IMR-90 (cell line): ENCODE measurements around the gene FBXL19. TPM values are rescaled to one million over a fixed set of nuclear protein-coding genes. Genes with fewer than 3 reads are reported as not detected.

ENCODE experiments used
- ATAC-seq: fragments of 200-7000 bp; cut with Tn5 transposase; 2 replicates; pipeline ENCODE4 v1.9.1; 2020; ENCODE audit warnings: low read depth, mild to moderate bottlenecking, moderate library complexity
- BruUV-seq: library from RNA; stranded (reverse); fragments of 400-500 nt; replicated peaks from 2 replicates; lab custom pipeline; 2021; lab: Mats Ljungman, UMichigan
- CTCF ChIA-PET: fragments of 300-600 bp; formaldehyde crosslinking; extraction: SDS; loops from one replicate; lab custom pipeline; 2021; ENCODE audit warnings: antibody characterized with exemption; lab: Yijun Ruan, JAX
- POLR2A ChIA-PET: fragments of 300-600 bp; sonication (Branson Sonifier 250); formaldehyde crosslinking; loops from one replicate; lab custom pipeline; 2022; ENCODE audit warnings: antibody characterized with exemption; ENCODE audit not compliant: unreplicated experiment; lab: Charles Lee
- DNase-seq: peaks from one replicate; pipeline ENCODE4 v3.0.0; 2013
- H2AFZ ChIP-seq: replicated peaks from 2 replicates; pipeline ENCODE3; 2013; ENCODE audit warnings: low read length, mild to moderate bottlenecking; ENCODE audit not compliant: poor library complexity
- H2AK5ac ChIP-seq: 2 replicates; pipeline ENCODE4 v1.6.1; 2013; ENCODE audit warnings: low read depth, low read length, inconsistent platforms
- H2AK9ac ChIP-seq: replicated peaks from 2 replicates; pipeline ENCODE3; 2013; ENCODE audit warnings: mild to moderate bottlenecking, low read depth, low read length, moderate library complexity; ENCODE audit not compliant: poor library complexity
- H2BK120ac ChIP-seq: 2 replicates; pipeline ENCODE4 v1.6.1; 2013; ENCODE audit warnings: low read depth, low read length, inconsistent platforms
- H2BK15ac ChIP-seq: 3 replicates; pipeline ENCODE4 v1.6.1; 2013; ENCODE audit warnings: low read depth, low read length, inconsistent platforms
- H2BK20ac ChIP-seq: 2 replicates; pipeline ENCODE4 v1.6.1; 2013; ENCODE audit warnings: low read depth, mild to moderate bottlenecking, inconsistent platforms, low read length, moderate library complexity
- H2BK5ac ChIP-seq: 2 replicates; pipeline ENCODE4 v1.6.1; 2013; ENCODE audit warnings: mild to moderate bottlenecking, low read depth, low read length, inconsistent platforms; ENCODE audit not compliant: poor library complexity, severe bottlenecking
- H3K14ac ChIP-seq: replicated peaks from 2 replicates; pipeline ENCODE4 v1.6.1; 2013; ENCODE audit warnings: low read depth, low read length, inconsistent platforms
- H3K18ac ChIP-seq: 2 replicates; pipeline ENCODE4 v1.6.1; 2013; ENCODE audit warnings: low read depth, low read length, control low read depth
- H3K23ac ChIP-seq: 2 replicates; pipeline ENCODE4 v1.6.1; 2013; ENCODE audit warnings: low read depth, low read length, inconsistent platforms
- H3K27ac ChIP-seq: 2 replicates; pipeline ENCODE4 v1.5.1; 2013; ENCODE audit warnings: mild to moderate bottlenecking, control low read depth, low read length; ENCODE audit not compliant: insufficient read depth
- H3K27me3 ChIP-seq: 2 replicates; pipeline ENCODE4 v1.6.1; 2013; ENCODE audit warnings: low read length; ENCODE audit not compliant: control insufficient read depth, insufficient read depth
- H3K36me3 ChIP-seq: 2 replicates; pipeline ENCODE4 v1.6.1; 2013; ENCODE audit warnings: low read length, mixed read lengths; ENCODE audit not compliant: control insufficient read depth, insufficient read depth
- H3K4ac ChIP-seq: 2 replicates; pipeline ENCODE4 v1.6.1; 2013; ENCODE audit warnings: low read depth, low read length, inconsistent platforms
- H3K4me1 ChIP-seq: 2 replicates; pipeline ENCODE4 v1.6.1; 2013; ENCODE audit warnings: low read length, mixed read lengths; ENCODE audit not compliant: control insufficient read depth, insufficient read depth
- H3K4me2 ChIP-seq: 2 replicates; pipeline ENCODE4 v1.6.1; 2013; ENCODE audit warnings: low read depth, mild to moderate bottlenecking, control low read depth, low read length, moderate library complexity
- H3K4me3 ChIP-seq: 2 replicates; pipeline ENCODE4 v1.5.1; 2013; ENCODE audit warnings: low read depth, mild to moderate bottlenecking, control low read depth, low read length, moderate library complexity; ENCODE audit not compliant: insufficient read depth
- H3K56ac ChIP-seq: 2 replicates; pipeline ENCODE4 v1.6.1; 2013; ENCODE audit warnings: low read length, inconsistent platforms; ENCODE audit not compliant: insufficient read depth; ENCODE audit errors: extremely low read depth
- H3K79me1 ChIP-seq, 2 experiments: 2 replicates each; pipeline ENCODE4 v1.6.1; 2013; ENCODE audit warnings: low read length in 2 of 2, inconsistent platforms in 1 of 2, low read depth in 1 of 2
- H3K9ac ChIP-seq: 2 replicates; pipeline ENCODE4 v1.6.1; 2013; ENCODE audit warnings: low read depth, low read length, control low read depth
- H3K9me1 ChIP-seq: 2 replicates; pipeline ENCODE4 v1.6.1; 2013; ENCODE audit warnings: low read length, inconsistent platforms; ENCODE audit not compliant: insufficient read depth
- H3K9me3 ChIP-seq: 2 replicates; pipeline ENCODE4 v1.6.1; 2013; ENCODE audit warnings: low read length; ENCODE audit not compliant: control insufficient read depth, insufficient read depth
- H4K20me1 ChIP-seq: 2 replicates; pipeline ENCODE4 v1.6.1; 2013; ENCODE audit warnings: low read length, inconsistent platforms; ENCODE audit not compliant: insufficient read depth
- H4K5ac ChIP-seq: 2 replicates; pipeline ENCODE4 v1.6.1; 2013; ENCODE audit warnings: mild to moderate bottlenecking, low read depth, low read length, control low read depth
- H4K8ac ChIP-seq, 2 experiments: 2 replicates each; pipeline ENCODE4 v1.6.1; 2013; ENCODE audit warnings: low read depth in 2 of 2, low read length in 2 of 2, control low read depth in 1 of 2, inconsistent platforms in 1 of 2
- H4K91ac ChIP-seq: 2 replicates; pipeline ENCODE4 v1.6.1; 2013; ENCODE audit warnings: low read depth, low read length, inconsistent platforms; ENCODE audit not compliant: insufficient read depth
- CEBPB ChIP-seq: IDR thresholded peaks from 2 replicates; pipeline ENCODE4 v1.6.1; 2012; ENCODE audit warnings: low read depth, low read length, improper control_type of control experiment
- CHD1 ChIP-seq: IDR thresholded peaks from 2 replicates; pipeline ENCODE4 v1.6.1; 2012; ENCODE audit warnings: low read depth, low read length, improper control_type of control experiment
- FOS ChIP-seq: fragments of 150-350 bp; IDR thresholded peaks from 2 replicates; pipeline ENCODE4 v1.6.1; 2016; ENCODE audit warnings: low read depth, low read length
- NFE2L2 ChIP-seq: fragments of 150-350 bp; IDR thresholded peaks from 2 replicates; pipeline ENCODE4 v1.6.1; 2016; ENCODE audit warnings: low read depth, mild to moderate bottlenecking, low read length
- POLR2A ChIP-seq: IDR thresholded peaks from 2 replicates; pipeline ENCODE4 v1.6.1; 2012; ENCODE audit warnings: mild to moderate bottlenecking, low read depth, low read length
- RFX5 ChIP-seq: IDR thresholded peaks from 2 replicates; pipeline ENCODE4 v1.8.0; 2012; ENCODE audit warnings: low read depth, mild to moderate bottlenecking, low read length, moderate library complexity
- SMC3 ChIP-seq: fragments of 150-350 bp; IDR thresholded peaks from 2 replicates; pipeline ENCODE4 v1.6.1; 2016; ENCODE audit warnings: low read depth, mild to moderate bottlenecking, antibody characterized with exemption, low read length, moderate library complexity
- WGBS, 2 experiments: methylation state at CpG; one replicate each; pipeline versions ENCODE4 v1.1.5 to v1.1.7; 2013; ENCODE audit warnings: missing lambda C conversion rate in 2 of 2; ENCODE audit not compliant: insufficient read length in 1 of 2; ENCODE audit errors: extremely low coverage in 2 of 2; 5-methylcytosine and 5-hydroxymethylcytosine counted together
- dilution Hi-C: fragments of 300-500 bp; cut with HindIII; formaldehyde crosslinking; loops from one replicate; pipeline ENCODE4 v1.14.3; 2018; ENCODE audit warnings: low sequenced_read_pairs; ENCODE audit not compliant: unreplicated experiment
- in situ Hi-C: fragments of 300-500 bp; cut with MboI; formaldehyde crosslinking; loops from 3 replicates; pipeline ENCODE4 v1.14.3; 2019; ENCODE audit warnings: low sequenced_read_pairs, inconsistent platforms, mixed read lengths
- intact Hi-C: fragments of 100-400 bp; cut with micrococcal nuclease; formaldehyde crosslinking; loops from 2 replicates; pipeline ENCODE4 v1.10.0; 2022
- polyA plus RNA-seq, 3 experiments: library from polyadenylated mRNA; depleted of rRNA; stranded (reverse); fragments of >200 nt; gene quantifications; 2 replicates each; pipeline ENCODE4 v1.2.3, GENCODE V29; 2012; ENCODE audit warnings: low replicate concordance in 1 of 3
- total RNA-seq: library from RNA; depleted of rRNA; stranded (reverse); fragments of >200 nt; gene quantifications from 2 replicates; pipeline ENCODE4 v1.2.3, GENCODE V29; 2012

The FBXL19 gene
- total and polyA plus RNA-seq, 2 of the 4 experiments (the other 2 are of a cell fraction), result 5.0 to 13.8 TPM

DNA sequence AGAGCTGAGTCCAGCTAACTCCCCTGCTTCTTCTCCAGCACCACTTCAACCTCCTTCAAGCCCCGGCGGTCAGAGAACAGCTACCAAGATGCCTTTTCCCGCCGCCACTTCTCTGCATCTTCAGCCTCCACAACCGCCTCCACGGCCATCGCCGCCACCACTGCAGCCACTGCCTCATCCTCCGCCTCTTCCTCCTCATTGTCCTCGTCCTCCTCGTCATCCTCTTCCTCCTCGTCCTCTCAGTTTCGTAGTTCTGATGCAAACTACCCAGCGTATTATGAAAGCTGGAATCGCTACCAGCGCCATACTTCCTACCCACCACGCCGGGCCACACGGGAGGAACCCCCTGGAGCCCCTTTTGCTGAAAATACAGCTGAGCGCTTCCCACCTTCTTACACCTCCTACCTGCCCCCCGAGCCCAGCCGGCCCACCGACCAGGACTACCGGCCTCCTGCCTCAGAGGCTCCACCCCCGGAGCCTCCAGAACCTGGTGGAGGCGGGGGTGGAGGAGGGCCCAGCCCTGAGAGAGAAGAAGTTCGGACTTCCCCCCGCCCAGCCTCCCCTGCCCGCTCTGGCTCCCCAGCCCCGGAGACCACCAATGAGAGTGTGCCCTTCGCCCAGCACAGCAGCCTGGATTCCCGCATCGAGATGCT, 41.3 kb downstream of the FBXL19 start:
- TF ChIP-seq SMC3, result no peak
- no peak for TF ChIP-seq CEBPB
- no peak for TF ChIP-seq FOS
- no peak for TF ChIP-seq NFE2L2
- no peak for TF ChIP-seq CHD1
- TF ChIP-seq POLR2A, result no peak
- TF ChIP-seq RFX5, result no peak
- no peak for DNase-seq
- ATAC-seq, result no peak
- Histone ChIP-seq H4K91ac (no peak overlapping the region), H3K4me3 (no peak overlapping the region), H3K18ac (no peak overlapping the region), H3K56ac (no peak overlapping the region), H3K9ac (no peak overlapping the region), H4K8ac (no peak overlapping the region), H2BK120ac (no peak overlapping the region), H2BK5ac (no peak overlapping the region), H3K79me1 (peaks cover 14 to 26% of the 10 kb centered on the region in 2 experiments), H3K9me3 (no peaks in the 10 kb centered on the region), H2AK5ac (no peak overlapping the region), H3K4me2 (no peak overlapping the region), H4K5ac (no peak overlapping the region), H2AK9ac (no peak overlapping the region), H2AFZ (no peak overlapping the region), H3K4me1 (no peaks in the 10 kb centered on the region), H3K9me1 (no peaks in the 10 kb centered on the region), H3K23ac (no peak overlapping the region), H3K36me3 (peaks cover 72% of the 10 kb centered on the region), H3K27me3 (no peaks in the 10 kb centered on the region), H2BK15ac (no peak overlapping the region), H2BK20ac (no peak overlapping the region), H3K4ac (no peak overlapping the region), H3K27ac (no peak overlapping the region), H3K14ac (no peak overlapping the region), H4K20me1 (peaks cover 10% of the 10 kb centered on the region; the same call in 1 of the 2 replicates)
- in situ Hi-C loops (no loop called here), intact Hi-C loops (no loop called here), dilution Hi-C loops (no loop called here)
- CTCF ChIA-PET, result interaction anchor here (0.6 kb wide), 1 partner anchor 904 kb away, joined by 3 read pairs; no protein-coding TSS in a partner anchor
- 91% methylated on average over 18 of the region's 33 CpGs; no CpG with 5 or more reads in 1 of the 2 experiments for WGBS, 2 experiments
- BruUV-seq, result no TSS peak
- POLR2A ChIA-PET, result no interaction called here
